Astrocyte (in vitro differentiated cells and primary cell): ENCODE measurements around the gene XCL2. TPM values are rescaled to one million over a fixed set of nuclear protein-coding genes. Genes with fewer than 3 reads are reported as not detected.

Experiments used
- DNase-seq: peaks from one replicate; pipeline ENCODE4 v3.0.0-alpha.2; 2010; ENCODE audit warnings: low read depth
- FAIRE-seq: peaks from 2 replicates; lab custom pipeline; 2011; peaks lifted over from hg19 to GRCh38; lab: Jason Lieb, UNC
- H2AFZ ChIP-seq: 2 replicates; pipeline ENCODE4 v1.6.0; 2012; ENCODE audit warnings: low read depth, low read length, inconsistent platforms
- H3K27ac ChIP-seq: 2 replicates; pipeline ENCODE4 v1.5.1; 2011; ENCODE audit warnings: low read depth, low read length, inconsistent platforms
- H3K27me3 ChIP-seq: 2 replicates; pipeline ENCODE4 v1.6.0; 2011; ENCODE audit warnings: low read length, inconsistent platforms; ENCODE audit not compliant: insufficient read depth
- H3K36me3 ChIP-seq: 2 replicates; pipeline ENCODE4 v1.5.1; 2011; ENCODE audit warnings: low read length, inconsistent platforms; ENCODE audit not compliant: insufficient read depth
- H3K4me1 ChIP-seq: 2 replicates; pipeline ENCODE4 v1.5.1; 2011; ENCODE audit warnings: low read length, inconsistent platforms; ENCODE audit not compliant: insufficient read depth
- H3K4me2 ChIP-seq: 2 replicates; pipeline ENCODE4 v1.6.0; 2012; ENCODE audit warnings: low read length, inconsistent platforms
- H3K4me3 ChIP-seq: 2 replicates; pipeline ENCODE4 v1.5.1; 2011; ENCODE audit warnings: low read depth, mild to moderate bottlenecking, low read length, inconsistent platforms; ENCODE audit not compliant: insufficient read depth
- H3K79me2 ChIP-seq: 2 replicates; pipeline ENCODE4 v1.6.0; 2012; ENCODE audit warnings: mild to moderate bottlenecking, low read length, inconsistent platforms; ENCODE audit not compliant: insufficient read depth
- H3K9ac ChIP-seq: 2 replicates; pipeline ENCODE4 v1.6.0; 2012; ENCODE audit warnings: mild to moderate bottlenecking, low read length, inconsistent platforms
- H3K9me3 ChIP-seq: 2 replicates; pipeline ENCODE4 v1.5.1; 2012; ENCODE audit warnings: low read depth, mild to moderate bottlenecking, low read length, inconsistent platforms; ENCODE audit not compliant: insufficient read depth
- H4K20me1 ChIP-seq: 2 replicates; pipeline ENCODE4 v1.6.0; 2012; ENCODE audit warnings: low read length, inconsistent platforms; ENCODE audit not compliant: insufficient read depth
- H3K27ac Mint-ChIP-seq: one replicate; pipeline ENCODE4 v1.8.0; 2021; ENCODE audit warnings: mild to moderate bottlenecking, mixed read lengths; ENCODE audit not compliant: unreplicated experiment
- H3K27me3 Mint-ChIP-seq: one replicate; pipeline ENCODE4 v1.8.0; 2021; ENCODE audit warnings: low read depth, mixed read lengths; ENCODE audit not compliant: unreplicated experiment
- H3K36me3 Mint-ChIP-seq: one replicate; pipeline ENCODE4 v1.8.0; 2021; ENCODE audit warnings: low read depth, mixed read lengths; ENCODE audit not compliant: unreplicated experiment
- H3K4me1 Mint-ChIP-seq: one replicate; pipeline ENCODE4 v1.8.0; 2021; ENCODE audit warnings: low read depth, mixed read lengths; ENCODE audit not compliant: unreplicated experiment
- H3K4me3 Mint-ChIP-seq: one replicate; pipeline ENCODE4 v1.8.0; 2021; ENCODE audit warnings: mild to moderate bottlenecking, moderate library complexity, mixed read lengths; ENCODE audit not compliant: unreplicated experiment
- H3K9me3 Mint-ChIP-seq: one replicate; pipeline ENCODE4 v1.8.0; 2021; ENCODE audit warnings: mild to moderate bottlenecking, mixed read lengths; ENCODE audit not compliant: unreplicated experiment
- EZH2 ChIP-seq: IDR thresholded peaks from 2 replicates; pipeline ENCODE4 v1.6.1; 2012; ENCODE audit warnings: mild to moderate bottlenecking, low read length, inconsistent platforms; ENCODE audit not compliant: insufficient read depth
- total RNA-seq: library from RNA; stranded (reverse); gene quantifications from 2 replicates; pipeline ENCODE4 v1.2.1, GENCODE V29; 2021
- TF ChIP-seq, protein P1 (sequence below): IDR thresholded peaks from 2 replicates; pipeline ENCODE4 v1.5.1; 2011; ENCODE audit warnings: low read depth, mild to moderate bottlenecking, inconsistent platforms, low read length, moderate library complexity; ENCODE audit not compliant: insufficient read depth

The XCL2 gene
- total RNA-seq, 1 donor from 2014 or later: not detected

DNA sequence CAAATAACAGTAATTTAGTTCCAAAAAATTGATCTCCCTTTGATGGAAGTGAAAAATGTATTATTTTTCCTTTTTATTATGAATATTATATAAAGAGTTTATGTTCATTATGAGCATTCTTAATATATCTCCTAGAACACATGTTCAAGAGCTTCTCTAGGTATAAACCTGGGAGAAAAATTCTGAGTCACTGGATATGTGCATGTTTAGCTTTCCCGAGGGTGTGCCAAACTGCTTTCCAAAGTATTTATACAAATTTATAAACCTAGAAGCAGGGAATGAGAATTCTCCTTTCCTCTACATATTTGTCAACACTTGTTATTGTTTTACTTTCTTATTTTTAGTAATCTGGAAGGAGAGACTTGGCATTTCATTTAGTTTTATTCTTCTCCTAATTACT lies 25.0 kb downstream of the XCL2 start:
- H3K27me3 ChIP-seq: no peaks in the 10 kb centered on the region
- H3K4me1 ChIP-seq: no peaks in the 10 kb centered on the region
- H2AFZ ChIP-seq: no peak overlapping the region
- H3K36me3 ChIP-seq: no peaks in the 10 kb centered on the region
- Mint-ChIP-seq H3K27ac (no peak overlapping the region), H3K4me1 (no peaks in the 10 kb centered on the region), H3K36me3 (no peaks in the 10 kb centered on the region), H3K27me3 (peaks cover 10% of the 10 kb centered on the region), H3K4me3 (no peak overlapping the region), H3K9me3 (peaks cover 4% of the 10 kb centered on the region)
- FAIRE-seq: no peak
- H4K20me1 ChIP-seq: no peaks in the 10 kb centered on the region
- H3K4me3 ChIP-seq: no peak overlapping the region
- H3K4me2 ChIP-seq: no peak overlapping the region
- TF ChIP-seq, protein P1, sequence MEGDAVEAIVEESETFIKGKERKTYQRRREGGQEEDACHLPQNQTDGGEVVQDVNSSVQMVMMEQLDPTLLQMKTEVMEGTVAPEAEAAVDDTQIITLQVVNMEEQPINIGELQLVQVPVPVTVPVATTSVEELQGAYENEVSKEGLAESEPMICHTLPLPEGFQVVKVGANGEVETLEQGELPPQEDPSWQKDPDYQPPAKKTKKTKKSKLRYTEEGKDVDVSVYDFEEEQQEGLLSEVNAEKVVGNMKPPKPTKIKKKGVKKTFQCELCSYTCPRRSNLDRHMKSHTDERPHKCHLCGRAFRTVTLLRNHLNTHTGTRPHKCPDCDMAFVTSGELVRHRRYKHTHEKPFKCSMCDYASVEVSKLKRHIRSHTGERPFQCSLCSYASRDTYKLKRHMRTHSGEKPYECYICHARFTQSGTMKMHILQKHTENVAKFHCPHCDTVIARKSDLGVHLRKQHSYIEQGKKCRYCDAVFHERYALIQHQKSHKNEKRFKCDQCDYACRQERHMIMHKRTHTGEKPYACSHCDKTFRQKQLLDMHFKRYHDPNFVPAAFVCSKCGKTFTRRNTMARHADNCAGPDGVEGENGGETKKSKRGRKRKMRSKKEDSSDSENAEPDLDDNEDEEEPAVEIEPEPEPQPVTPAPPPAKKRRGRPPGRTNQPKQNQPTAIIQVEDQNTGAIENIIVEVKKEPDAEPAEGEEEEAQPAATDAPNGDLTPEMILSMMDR: no peak
- TF ChIP-seq EZH2: no peak
- no peak overlapping the region for H3K27ac ChIP-seq
- H3K9ac ChIP-seq: no peak overlapping the region
- H3K9me3 ChIP-seq: no peaks in the 10 kb centered on the region
- H3K79me2 ChIP-seq: no peaks in the 10 kb centered on the region
- DNase-seq: no peak

DNA sequence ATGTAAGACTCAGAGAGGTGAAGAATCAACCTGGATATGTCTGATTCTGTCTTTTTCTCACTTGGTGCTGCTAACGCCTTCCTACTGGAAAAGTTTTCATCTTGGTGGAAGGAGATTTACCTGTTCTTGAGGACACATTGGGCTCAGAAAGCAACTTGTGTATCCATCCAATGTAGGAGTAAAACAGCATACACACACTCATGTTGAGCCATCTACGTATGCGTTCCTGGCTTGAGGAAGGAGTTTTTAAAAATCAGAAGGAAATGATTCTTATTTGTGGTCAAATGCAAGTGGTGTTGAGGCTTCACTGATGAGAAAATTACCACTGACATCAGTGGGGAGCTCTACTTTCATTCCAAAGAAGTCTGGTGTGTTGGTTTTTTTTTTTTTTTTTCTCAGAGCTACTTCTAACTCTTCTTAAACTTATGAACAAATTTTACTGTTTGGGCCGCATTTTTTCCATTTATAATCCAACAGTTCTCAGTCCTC lies 25.6 kb downstream of the XCL2 start:
- Mint-ChIP-seq H3K27ac (no peak overlapping the region), H3K36me3 (no peaks in the 10 kb centered on the region), H3K4me1 (no peaks in the 10 kb centered on the region), H3K9me3 (peaks cover 4% of the 10 kb centered on the region), H3K4me3 (no peak overlapping the region), H3K27me3 (peaks cover 10% of the 10 kb centered on the region)
- H3K9me3 ChIP-seq: no peaks in the 10 kb centered on the region
- TF ChIP-seq, protein P1: no peak
- no peak for TF ChIP-seq EZH2
- H3K4me3 ChIP-seq: no peak overlapping the region
- no peaks in the 10 kb centered on the region for H3K27me3 ChIP-seq
- H2AFZ ChIP-seq: no peak overlapping the region
- H3K27ac ChIP-seq: no peak overlapping the region
- no peak overlapping the region for H3K4me2 ChIP-seq
- no peaks in the 10 kb centered on the region for H4K20me1 ChIP-seq
- no peak for DNase-seq
- H3K4me1 ChIP-seq: no peaks in the 10 kb centered on the region
- H3K36me3 ChIP-seq: no peaks in the 10 kb centered on the region
- FAIRE-seq: no peak
- no peaks in the 10 kb centered on the region for H3K79me2 ChIP-seq
- no peak overlapping the region for H3K9ac ChIP-seq

GRCh38 chr1:168514455-168514854 lies 29.3 kb downstream of the XCL2 start:
- Histone ChIP-seq H3K9ac (no peak overlapping the region), H3K4me1 (no peaks in the 10 kb centered on the region), H2AFZ (no peak overlapping the region), H3K27me3 (no peaks in the 10 kb centered on the region), H3K4me2 (no peak overlapping the region), H3K9me3 (no peaks in the 10 kb centered on the region), H4K20me1 (no peaks in the 10 kb centered on the region), H3K36me3 (no peaks in the 10 kb centered on the region), H3K79me2 (no peaks in the 10 kb centered on the region), H3K4me3 (no peak overlapping the region), H3K27ac (no peak overlapping the region)
- TF ChIP-seq EZH2: no peak
- TF ChIP-seq, protein P1: no peak
- no peaks in the 10 kb centered on the region for H3K36me3 Mint-ChIP-seq
- FAIRE-seq (no peak), DNase-seq (no peak)
- H3K27ac Mint-ChIP-seq: no peak overlapping the region
- peaks cover 2% of the 10 kb centered on the region for H3K4me1 Mint-ChIP-seq
- H3K9me3 Mint-ChIP-seq: no peaks in the 10 kb centered on the region
- peaks cover 19% of the 10 kb centered on the region for H3K27me3 Mint-ChIP-seq
- no peak overlapping the region for H3K4me3 Mint-ChIP-seq
